Liver (tissue), 9 donors: Measurements from ENCODE around the gene BTBD1. TPM values are rescaled to one million over a fixed set of nuclear protein-coding genes. Genes with fewer than 3 reads are reported as not detected.

Experiments used
- DNase-seq: peaks from one replicate; pipeline ENCODE4 v3.0.0-alpha.2; 2017; ENCODE audit warnings: low spot score
- H3K27ac ChIP-seq, 2 donors: one replicate each; pipeline ENCODE4 v1.7.0; 2013; ENCODE audit warnings: inconsistent platforms in 2 of 2, low read length in 2 of 2, control low read depth in 1 of 2, low read depth in 1 of 2, mild to moderate bottlenecking in 1 of 2
- H3K27me3 ChIP-seq, 4 donors: one replicate each; pipeline versions ENCODE4 v1.6.1 to v1.7.0; 2013; ENCODE audit warnings: low read length in 3 of 4, inconsistent platforms in 1 of 4, mild to moderate bottlenecking in 1 of 4, moderate library complexity in 1 of 4; ENCODE audit not compliant: control insufficient read depth in 4 of 4, insufficient read depth in 4 of 4
- H3K36me3 ChIP-seq, 4 donors: one replicate each; pipeline versions ENCODE4 v1.6.1 to v1.7.0; 2013; ENCODE audit warnings: low read length in 3 of 4, mild to moderate bottlenecking in 3 of 4, low read depth in 1 of 4, moderate library complexity in 1 of 4; ENCODE audit not compliant: control insufficient read depth in 4 of 4, insufficient read depth in 3 of 4
- H3K4me1 ChIP-seq, 4 donors: one replicate each; pipeline versions ENCODE4 v1.6.1 to v1.7.0; 2013; ENCODE audit warnings: low read length in 3 of 4, mild to moderate bottlenecking in 3 of 4, moderate library complexity in 1 of 4; ENCODE audit not compliant: control insufficient read depth in 4 of 4, insufficient read depth in 4 of 4
- H3K4me3 ChIP-seq, 3 donors: one replicate each; pipeline versions ENCODE4 v1.6.1 to v1.7.0; 2013; ENCODE audit warnings: low read length in 3 of 3, control low read depth in 1 of 3, low read depth in 1 of 3, mild to moderate bottlenecking in 1 of 3
- H3K9ac ChIP-seq, 2 donors: one replicate each; pipeline ENCODE4 v1.7.0; 2013; ENCODE audit warnings: low read length in 2 of 2, mild to moderate bottlenecking in 2 of 2, moderate library complexity in 2 of 2, control low read depth in 1 of 2, low read depth in 1 of 2
- H3K9me3 ChIP-seq, 4 donors: one replicate each; pipeline versions ENCODE4 v1.6.1 to v1.7.0; 2013; ENCODE audit warnings: low read length in 3 of 4; ENCODE audit not compliant: control insufficient read depth in 4 of 4
- ATF3 ChIP-seq: IDR thresholded peaks from 2 replicates; pipeline ENCODE4 v1.6.1; 2016; ENCODE audit warnings: antibody characterized with exemption
- CTCF ChIP-seq: fragments of 150-350 bp; IDR thresholded peaks from 2 replicates; pipeline ENCODE4 v1.5.1; 2017; ENCODE audit warnings: improper control_type of control experiment, low read depth, low read length; ENCODE audit not compliant: missing input control
- EGR1 ChIP-seq, 2 donors: IDR thresholded peaks; 2 replicates each; pipeline ENCODE4 v1.6.1; 2016 to 2018; ENCODE audit warnings: antibody characterized with exemption in 2 of 2, low read depth in 2 of 2
- FOXA1 ChIP-seq: IDR thresholded peaks from 2 replicates; pipeline ENCODE4 v1.6.1; 2016; ENCODE audit warnings: antibody characterized with exemption
- FOXA2 ChIP-seq: IDR thresholded peaks from 2 replicates; pipeline ENCODE4 v1.6.1; 2016; ENCODE audit warnings: antibody characterized with exemption
- GABPA ChIP-seq, 2 donors: IDR thresholded peaks in 1 of 2; conservative IDR thresholded peaks in 1 of 2; 2 replicates each; pipeline ENCODE4 v1.6.1; 2016; ENCODE audit warnings: antibody characterized with exemption in 2 of 2, mild to moderate bottlenecking in 1 of 2, moderate library complexity in 1 of 2
- HNF4A ChIP-seq, 2 donors: conservative IDR thresholded peaks; 2 replicates each; pipeline ENCODE4 v1.6.1; 2016; ENCODE audit warnings: antibody characterized with exemption in 2 of 2, mild to moderate bottlenecking in 2 of 2
- HNF4G ChIP-seq: IDR thresholded peaks from 2 replicates; pipeline ENCODE4 v1.6.1; 2016; ENCODE audit warnings: antibody characterized with exemption
- NR2F2 ChIP-seq: IDR thresholded peaks from 2 replicates; pipeline ENCODE4 v1.6.1; 2016; ENCODE audit warnings: antibody characterized with exemption
- RAD21 ChIP-seq, 2 donors: IDR thresholded peaks; 2 replicates each; pipeline ENCODE4 v1.6.1; 2016; ENCODE audit warnings: antibody characterized with exemption in 2 of 2, mild to moderate bottlenecking in 2 of 2
- REST ChIP-seq: IDR thresholded peaks from 2 replicates; pipeline ENCODE4 v1.6.1; 2016; ENCODE audit warnings: antibody characterized with exemption, mild to moderate bottlenecking
- SP1 ChIP-seq: IDR thresholded peaks from 2 replicates; pipeline ENCODE4 v1.6.1; 2018; ENCODE audit warnings: antibody characterized with exemption, mild to moderate bottlenecking
- TAF1 ChIP-seq: conservative IDR thresholded peaks from 2 replicates; pipeline ENCODE4 v1.6.1; 2016; ENCODE audit warnings: antibody characterized with exemption, mild to moderate bottlenecking
- YY1 ChIP-seq: IDR thresholded peaks from 2 replicates; pipeline ENCODE4 v1.6.1; 2016; ENCODE audit warnings: antibody characterized with exemption, mild to moderate bottlenecking
- WGBS: extraction: QIAGEN DNeasy Blood & Tissue Kit; methylation state at CpG from one replicate; pipeline ENCODE4 v1.1.7; 2013; 5-methylcytosine and 5-hydroxymethylcytosine counted together
- polyA plus RNA-seq, 2 donors: library from polyadenylated mRNA; stranded (reverse) in 1 of 2; unstranded in 1 of 2; fragments of 200-250 nt in 1 of 2; fragments of >200 nt in 1 of 2; fragmentation: Nextera tagmentation in 1 of 2; extraction: Ambion mirVana in 1 of 2; gene quantifications; one replicate each; pipeline versions ENCODE4 v1.2.1 to v1.2.3, GENCODE V29; 2013 to 2015
- total RNA-seq, 2 donors: library from RNA; depleted of rRNA; stranded (reverse); fragments of >200 nt; gene quantifications; one replicate each; pipeline ENCODE4 v1.2.3, GENCODE V29; 2014
- TF ChIP-seq, protein P1 (sequence below): IDR thresholded peaks from 2 replicates; pipeline ENCODE4 v1.6.1; 2016; ENCODE audit warnings: antibody characterized with exemption
- TF ChIP-seq, protein P2 (sequence below): IDR thresholded peaks from 2 replicates; pipeline ENCODE4 v1.6.1; 2016; ENCODE audit warnings: antibody characterized with exemption
- donor health status: healthy.
- donor health status: healthy.
- donor health status: healthy.
- donor health status: healthy.
- donor health status: healthy.

BTBD1 gene
- total and polyA plus RNA-seq, 4 donors, result 8.6 to 43.9 (median 27.6) TPM

- WGBS, result 85% methylated on average over 5 of the region's 5 CpGs
- H3K27ac ChIP-seq, result no peak overlapping the region
- peaks cover 1 to 9% (median 3%) of the 10 kb centered on the region in 4 donors for H3K9me3 ChIP-seq
- no peak overlapping the region for H3K9ac ChIP-seq
- no peaks in the 10 kb centered on the region for H3K4me1 ChIP-seq
- no peaks in the 10 kb centered on the region for H3K36me3 ChIP-seq
- no peak for TF ChIP-seq HNF4A (conservative IDR thresholded peaks at IDR 0.05)
- no peak for TF ChIP-seq FOXA1
- no peak for TF ChIP-seq FOXA2
- TF ChIP-seq RAD21 (IDR thresholded peaks at IDR 0.05), result no peak
- TF ChIP-seq GABPA (IDR thresholded peaks at IDR 0.05 in 1 of 2, conservative IDR thresholded peaks at IDR 0.05 in 1 of 2), result no peak
- TF ChIP-seq REST, result no peak
- no peak for TF ChIP-seq CTCF
- TF ChIP-seq, protein P1, sequence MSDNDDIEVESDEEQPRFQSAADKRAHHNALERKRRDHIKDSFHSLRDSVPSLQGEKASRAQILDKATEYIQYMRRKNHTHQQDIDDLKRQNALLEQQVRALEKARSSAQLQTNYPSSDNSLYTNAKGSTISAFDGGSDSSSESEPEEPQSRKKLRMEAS, result no peak
- TF ChIP-seq YY1, result no peak
- TF ChIP-seq, protein P2, sequence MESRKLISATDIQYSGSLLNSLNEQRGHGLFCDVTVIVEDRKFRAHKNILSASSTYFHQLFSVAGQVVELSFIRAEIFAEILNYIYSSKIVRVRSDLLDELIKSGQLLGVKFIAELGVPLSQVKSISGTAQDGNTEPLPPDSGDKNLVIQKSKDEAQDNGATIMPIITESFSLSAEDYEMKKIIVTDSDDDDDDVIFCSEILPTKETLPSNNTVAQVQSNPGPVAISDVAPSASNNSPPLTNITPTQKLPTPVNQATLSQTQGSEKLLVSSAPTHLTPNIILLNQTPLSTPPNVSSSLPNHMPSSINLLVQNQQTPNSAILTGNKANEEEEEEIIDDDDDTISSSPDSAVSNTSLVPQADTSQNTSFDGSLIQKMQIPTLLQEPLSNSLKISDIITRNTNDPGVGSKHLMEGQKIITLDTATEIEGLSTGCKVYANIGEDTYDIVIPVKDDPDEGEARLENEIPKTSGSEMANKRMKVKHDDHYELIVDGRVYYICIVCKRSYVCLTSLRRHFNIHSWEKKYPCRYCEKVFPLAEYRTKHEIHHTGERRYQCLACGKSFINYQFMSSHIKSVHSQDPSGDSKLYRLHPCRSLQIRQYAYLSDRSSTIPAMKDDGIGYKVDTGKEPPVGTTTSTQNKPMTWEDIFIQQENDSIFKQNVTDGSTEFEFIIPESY, result no peak
- DNase-seq, result no peak
- H3K4me3 ChIP-seq, result no peak overlapping the region
- H3K27me3 ChIP-seq, result peaks cover 0 to 6% (median 0%) of the 10 kb centered on the region in 4 donors
Observed at GRCh38 chr15:83094583-83094982, 27.5 kb upstream of the BTBD1 start.

DNA sequence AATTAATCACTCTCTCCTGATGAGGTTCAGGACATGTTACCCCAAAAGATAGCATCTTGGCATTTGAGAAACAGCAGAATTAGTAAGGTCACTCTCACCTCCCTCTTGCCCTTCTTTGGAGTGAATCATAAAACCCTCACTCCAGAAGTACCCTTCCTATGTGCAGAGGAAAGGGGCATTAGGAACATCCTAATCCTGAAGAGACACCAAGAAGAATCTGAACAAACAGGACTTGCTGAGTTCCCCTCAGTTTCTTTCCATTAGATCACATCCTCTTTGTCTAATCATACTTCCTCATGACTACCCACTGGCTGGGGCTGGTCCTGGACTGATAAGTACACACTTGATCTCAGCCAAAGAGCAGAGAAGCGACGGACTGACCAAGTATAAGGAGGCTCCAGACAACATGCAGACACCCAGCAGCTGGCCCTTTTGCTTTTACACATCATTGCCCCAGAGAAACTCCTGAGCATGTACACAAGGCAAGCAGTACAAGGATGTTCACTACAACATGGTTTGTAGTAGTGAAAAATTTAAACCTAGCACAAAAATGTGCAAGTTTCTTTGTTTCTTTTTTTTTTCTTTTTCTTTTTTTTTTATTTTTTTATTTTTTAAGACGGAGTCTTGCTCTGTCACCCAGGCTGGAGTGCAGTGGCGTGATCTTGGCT, 25.4 kb upstream of the BTBD1 start:
- H3K4me1 ChIP-seq, result no peaks in the 10 kb centered on the region
- peak overlapping the region in 1 of 2 donors; percentile 10 for H3K27ac ChIP-seq
- no peaks in the 10 kb centered on the region for H3K27me3 ChIP-seq
- DNase-seq, result no peak
- H3K4me3 ChIP-seq, result no peak overlapping the region
- WGBS, result 65% methylated on average over 4 of the region's 4 CpGs
- H3K36me3 ChIP-seq, result no peaks in the 10 kb centered on the region
- TF ChIP-seq GABPA (IDR thresholded peaks at IDR 0.05 in 1 of 2, conservative IDR thresholded peaks at IDR 0.05 in 1 of 2), result no peak
- TF ChIP-seq SP1, result peak; percentile 26
- TF ChIP-seq CTCF, result no peak
- TF ChIP-seq RAD21 (IDR thresholded peaks at IDR 0.05), result peak in 1 of 2 donors; percentile 5
- TF ChIP-seq HNF4A (conservative IDR thresholded peaks at IDR 0.05), result no peak
- no peak for TF ChIP-seq HNF4G
- TF ChIP-seq EGR1 (IDR thresholded peaks at IDR 0.05; ENCODE audit: low read depth in 2 of 2), result no peak
- TF ChIP-seq, protein P2, result no peak
- no peak for TF ChIP-seq YY1
- no peak for TF ChIP-seq NR2F2
- no peak for TF ChIP-seq ATF3
- peak; percentile 18 for TF ChIP-seq TAF1
- TF ChIP-seq, protein P1, result no peak
- H3K9me3 ChIP-seq, result peaks cover 0 to 1% (median 0%) of the 10 kb centered on the region in 4 donors
- H3K9ac ChIP-seq, result no peak overlapping the region
